AG04450 (cell line): ENCODE results near the gene CYP2C18. TPM values are rescaled to one million over a fixed set of nuclear protein-coding genes. Genes with fewer than 3 reads are reported as not detected.

Experiments used
- CTCF ChIA-PET: fragments of 300-600, 350-600 bp; formaldehyde crosslinking; extraction: SDS; loops from one replicate; lab custom pipeline; 2022; ENCODE audit warnings: antibody characterized with exemption, inconsistent platforms; lab: Charles Lee
- POLR2A ChIA-PET: fragments of 350-600 bp; formaldehyde crosslinking; extraction: SDS; loops from one replicate; lab custom pipeline; 2021; ENCODE audit warnings: antibody characterized with exemption, inconsistent platforms; lab: Yijun Ruan, JAX
- DNase-seq: peaks from one replicate; pipeline ENCODE4 v3.0.0-alpha.2; 2011; ENCODE audit warnings: low read depth, low spot score
- H3K27ac ChIP-seq: one replicate; pipeline ENCODE4 v1.5.1; 2012; ENCODE audit warnings: low read depth, low read length, control low read depth
- H3K27me3 ChIP-seq: one replicate; pipeline ENCODE4 v1.6.0; 2012; ENCODE audit warnings: low read length; ENCODE audit not compliant: control insufficient read depth, insufficient read depth
- H3K4me3 ChIP-seq: 2 replicates; pipeline ENCODE4 v1.5.1; 2011; ENCODE audit warnings: mild to moderate bottlenecking, low read depth, low read length, control low read depth
- H3K9me3 ChIP-seq: 2 replicates; pipeline ENCODE4 v1.5.1; 2012; ENCODE audit warnings: low read length; ENCODE audit not compliant: control insufficient read depth, insufficient read depth
- polyA plus RNA-seq: library from polyadenylated mRNA; depleted of rRNA; stranded (reverse); fragments of >200 nt; gene quantifications from 2 replicates; pipeline ENCODE4 v1.2.3, GENCODE V29; 2011
- TF ChIP-seq, protein P1 (sequence below): IDR thresholded peaks from 2 replicates; pipeline ENCODE4 v1.5.1; 2011; ENCODE audit warnings: low read depth, low read length, control low read depth, inconsistent platforms

Gene CYP2C18
- polyA plus RNA-seq, 1 experiment: not detected

DNA sequence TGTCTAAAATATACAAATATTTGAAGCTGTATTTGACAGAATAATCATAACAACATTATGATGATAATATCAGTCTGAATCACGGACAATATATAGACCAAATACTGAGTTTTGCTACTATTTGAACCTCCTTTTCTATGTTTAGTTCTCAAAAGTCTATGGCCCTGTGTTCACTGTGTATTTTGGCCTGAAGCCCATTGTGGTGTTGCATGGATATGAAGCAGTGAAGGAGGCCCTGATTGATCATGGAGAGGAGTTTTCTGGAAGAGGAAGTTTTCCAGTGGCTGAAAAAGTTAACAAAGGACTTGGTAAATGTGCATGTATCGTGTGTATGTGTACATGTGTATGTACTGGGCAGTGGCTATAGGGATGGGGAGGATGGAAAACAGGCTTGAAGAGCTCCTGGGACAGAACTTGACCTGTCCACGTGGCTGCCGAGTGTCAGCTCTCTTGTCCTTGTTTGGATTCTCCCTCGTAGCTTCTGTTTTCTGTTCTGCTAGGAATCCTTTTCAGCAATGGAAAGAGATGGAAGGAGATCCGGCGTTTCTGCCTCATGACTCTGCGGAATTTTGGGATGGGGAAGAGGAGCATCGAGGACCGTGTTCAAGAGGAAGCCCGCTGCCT lies 4.2 kb downstream of the CYP2C18 start:
- DNase-seq: no peak
- H3K4me3 ChIP-seq: no peak overlapping the region
- CTCF ChIA-PET: no interaction called here
- H3K27me3 ChIP-seq: no peaks in the 10 kb centered on the region
- no peaks in the 10 kb centered on the region for H3K9me3 ChIP-seq
- H3K27ac ChIP-seq: no peak overlapping the region
- POLR2A ChIA-PET: no interaction called here
- TF ChIP-seq, protein P1, sequence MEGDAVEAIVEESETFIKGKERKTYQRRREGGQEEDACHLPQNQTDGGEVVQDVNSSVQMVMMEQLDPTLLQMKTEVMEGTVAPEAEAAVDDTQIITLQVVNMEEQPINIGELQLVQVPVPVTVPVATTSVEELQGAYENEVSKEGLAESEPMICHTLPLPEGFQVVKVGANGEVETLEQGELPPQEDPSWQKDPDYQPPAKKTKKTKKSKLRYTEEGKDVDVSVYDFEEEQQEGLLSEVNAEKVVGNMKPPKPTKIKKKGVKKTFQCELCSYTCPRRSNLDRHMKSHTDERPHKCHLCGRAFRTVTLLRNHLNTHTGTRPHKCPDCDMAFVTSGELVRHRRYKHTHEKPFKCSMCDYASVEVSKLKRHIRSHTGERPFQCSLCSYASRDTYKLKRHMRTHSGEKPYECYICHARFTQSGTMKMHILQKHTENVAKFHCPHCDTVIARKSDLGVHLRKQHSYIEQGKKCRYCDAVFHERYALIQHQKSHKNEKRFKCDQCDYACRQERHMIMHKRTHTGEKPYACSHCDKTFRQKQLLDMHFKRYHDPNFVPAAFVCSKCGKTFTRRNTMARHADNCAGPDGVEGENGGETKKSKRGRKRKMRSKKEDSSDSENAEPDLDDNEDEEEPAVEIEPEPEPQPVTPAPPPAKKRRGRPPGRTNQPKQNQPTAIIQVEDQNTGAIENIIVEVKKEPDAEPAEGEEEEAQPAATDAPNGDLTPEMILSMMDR: no peak

DNA sequence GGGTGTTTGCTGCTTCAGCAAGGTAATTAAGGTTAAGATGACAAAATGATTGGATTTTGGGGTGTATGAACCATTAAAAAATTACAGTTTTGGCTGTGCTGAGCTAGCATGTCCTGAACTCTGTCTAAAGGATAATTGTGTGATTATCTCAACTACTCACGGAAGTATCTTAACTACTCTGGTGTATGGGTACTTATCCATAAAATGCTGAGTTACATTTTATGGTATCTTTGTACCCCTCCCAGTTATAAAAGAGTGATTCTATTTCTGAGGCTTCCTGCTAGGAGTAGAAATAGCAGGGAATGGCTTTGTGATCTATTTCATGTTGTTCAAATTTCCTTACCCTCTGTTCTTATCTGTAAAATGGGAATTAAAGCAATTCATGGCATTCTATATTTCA lies 22.6 kb downstream of the CYP2C18 start:
- Histone ChIP-seq H3K4me3 (no peak overlapping the region), H3K27ac (no peak overlapping the region), H3K9me3 (no peaks in the 10 kb centered on the region; the same call in 1 of the 2 replicates), H3K27me3 (no peaks in the 10 kb centered on the region)
- ChIA-PET CTCF (no interaction called here), POLR2A (no interaction called here)
- DNase-seq: no peak
- TF ChIP-seq, protein P1: no peak

DNA sequence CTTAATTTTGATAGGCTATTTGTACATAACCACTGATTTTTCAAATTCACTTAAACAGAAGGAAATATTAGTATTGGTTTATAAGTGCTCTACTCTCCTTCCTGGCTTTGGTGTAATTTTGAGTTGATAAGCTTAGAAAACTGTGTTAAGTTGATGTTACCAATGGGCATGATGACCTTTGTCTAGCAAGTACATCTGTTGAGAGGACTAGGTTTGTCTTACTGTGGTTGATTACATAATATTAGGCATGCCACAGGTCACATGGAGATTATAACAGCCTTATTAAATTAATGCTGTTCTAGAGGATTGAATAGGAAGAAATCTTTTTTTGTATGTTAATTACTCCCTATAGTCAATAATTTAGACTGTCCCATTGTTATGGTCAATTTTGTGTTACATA lies 27.0 kb downstream of the CYP2C18 start:
- H3K27ac ChIP-seq: no peak overlapping the region
- DNase-seq: no peak
- CTCF ChIA-PET: no interaction called here
- no peak overlapping the region for H3K4me3 ChIP-seq
- H3K27me3 ChIP-seq: no peaks in the 10 kb centered on the region
- TF ChIP-seq, protein P1: no peak
- no peaks in the 10 kb centered on the region for H3K9me3 ChIP-seq
- POLR2A ChIA-PET: no interaction called here

DNA sequence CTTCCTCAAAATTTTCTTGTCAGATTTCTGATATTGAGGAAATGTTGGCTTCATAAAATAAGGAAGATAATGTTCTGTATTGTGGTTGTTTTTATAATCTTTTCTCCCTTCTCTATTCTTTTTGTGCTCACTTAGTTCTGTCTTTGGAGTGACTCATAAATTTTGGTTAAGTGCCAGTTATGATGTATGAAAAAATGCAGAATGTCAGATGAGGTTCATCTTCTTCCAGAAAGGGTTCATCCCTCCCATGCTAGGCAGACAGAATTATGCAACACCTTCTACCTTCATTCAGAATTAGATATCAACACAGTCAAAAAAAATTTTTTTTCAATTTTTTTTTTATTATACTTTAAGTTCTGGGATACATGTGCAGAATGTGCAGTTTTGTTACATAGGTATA lies 42.3 kb downstream of the CYP2C18 start:
- Histone ChIP-seq H3K9me3 (no peaks in the 10 kb centered on the region), H3K27me3 (no peaks in the 10 kb centered on the region), H3K27ac (no peak overlapping the region), H3K4me3 (no peak overlapping the region)
- DNase-seq: no peak
- ChIA-PET POLR2A (no interaction called here), CTCF (no interaction called here)
- TF ChIP-seq, protein P1: no peak

DNA sequence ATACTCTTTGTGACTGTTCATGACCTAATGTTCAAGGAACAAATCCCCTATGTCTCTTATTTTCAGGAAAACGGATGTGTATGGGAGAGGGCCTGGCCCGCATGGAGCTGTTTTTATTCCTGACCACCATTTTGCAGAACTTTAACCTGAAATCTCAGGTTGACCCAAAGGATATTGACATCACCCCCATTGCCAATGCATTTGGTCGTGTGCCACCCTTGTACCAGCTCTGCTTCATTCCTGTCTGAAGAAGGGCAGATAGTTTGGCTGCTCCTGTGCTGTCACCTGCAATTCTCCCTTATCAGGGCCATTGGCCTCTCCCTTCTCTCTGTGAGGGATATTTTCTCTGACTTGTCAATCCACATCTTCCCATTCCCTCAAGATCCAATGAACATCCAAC lies 51.7 kb downstream of the CYP2C18 start:
- CTCF ChIA-PET: no interaction called here
- DNase-seq: no peak
- H3K4me3 ChIP-seq: no peak overlapping the region
- H3K9me3 ChIP-seq: no peaks in the 10 kb centered on the region
- H3K27me3 ChIP-seq: no peaks in the 10 kb centered on the region
- no peak overlapping the region for H3K27ac ChIP-seq
- POLR2A ChIA-PET: no interaction called here
- TF ChIP-seq, protein P1: no peak
